HepG2 (cell line): ENCODE measurements around the gene CDR2L. TPM values are rescaled to one million over a fixed set of nuclear protein-coding genes. Genes with fewer than 3 reads are reported as not detected.

Source experiments
- ARNTL ChIP-seq: sonication (generic); formaldehyde crosslinking; IDR thresholded peaks from 2 replicates; pipeline ENCODE4 v1.4.0; 2020; ENCODE audit warnings: mild to moderate bottlenecking, missing genetic modification reagents
- CENPX ChIP-seq: sonication (generic); formaldehyde crosslinking; IDR thresholded peaks from 2 replicates; pipeline ENCODE4 v1.9.0; 2021; ENCODE audit warnings: mild to moderate bottlenecking, missing genetic modification reagents, moderate library complexity
- EP300 ChIP-seq, 3 experiments: sonication (generic) in 1 of 3; formaldehyde crosslinking in 1 of 3; IDR thresholded peaks; 2 replicates each; pipeline versions ENCODE4 v1.5.1 to v1.6.1; 2011 to 2020; ENCODE audit warnings: low read depth in 2 of 3, low read length in 2 of 3, borderline replicate concordance in 1 of 3, improper control_type of control experiment in 1 of 3, mild to moderate bottlenecking in 1 of 3, missing genetic modification reagents in 1 of 3, moderate library complexity in 1 of 3
- FIP1L1 ChIP-seq: fragments of 200-400 bp; formaldehyde crosslinking; IDR thresholded peaks from 2 replicates; pipeline ENCODE4 v1.6.1; 2018; ENCODE audit warnings: low read depth, mild to moderate bottlenecking, low read length, moderate library complexity, borderline replicate concordance; ENCODE audit not compliant: insufficient read depth
- FOXO1 ChIP-seq: sonication (generic); formaldehyde crosslinking; IDR thresholded peaks from 2 replicates; pipeline ENCODE4 v1.4.0; 2020; ENCODE audit warnings: missing genetic modification reagents
- HNF4A ChIP-seq: sonication (generic); formaldehyde crosslinking; IDR thresholded peaks from 2 replicates; pipeline ENCODE4 v1.4.0; 2020; ENCODE audit warnings: missing genetic modification reagents
- KAT8 ChIP-seq: IDR thresholded peaks from 2 replicates; pipeline ENCODE4 v1.6.1; 2016; ENCODE audit warnings: missing genetic modification reagents, missing compliant biosample characterization
- KDM2A ChIP-seq: sonication (generic); formaldehyde crosslinking; IDR thresholded peaks from 2 replicates; pipeline ENCODE4 v1.4.0; 2020; ENCODE audit warnings: low read depth, missing genetic modification reagents, borderline replicate concordance
- MATR3 ChIP-seq: sonication (generic); formaldehyde crosslinking; IDR thresholded peaks from 2 replicates; pipeline ENCODE4 v1.4.0; 2020; ENCODE audit warnings: missing genetic modification reagents
- PHF8 ChIP-seq: sonication (generic); formaldehyde crosslinking; IDR thresholded peaks from 2 replicates; pipeline ENCODE4 v1.5.0; 2020; ENCODE audit warnings: missing genetic modification reagents
- RXRB ChIP-seq: IDR thresholded peaks from 2 replicates; pipeline ENCODE4 v1.6.1; 2016; ENCODE audit warnings: borderline replicate concordance, missing genetic modification reagents, missing compliant biosample characterization
- TEAD2 ChIP-seq: sonication (generic); formaldehyde crosslinking; IDR thresholded peaks from 2 replicates; pipeline ENCODE4 v1.9.0; 2021; ENCODE audit warnings: missing genetic modification reagents
- ZNF232 ChIP-seq: sonication (generic); formaldehyde crosslinking; IDR thresholded peaks from 2 replicates; pipeline ENCODE4 v1.4.0; 2020; ENCODE audit warnings: missing genetic modification reagents, borderline replicate concordance
- ZNF383 ChIP-seq: sonication (generic); formaldehyde crosslinking; IDR thresholded peaks from 2 replicates; pipeline ENCODE4 v1.4.0; 2020; ENCODE audit warnings: missing genetic modification reagents, mild to moderate bottlenecking, borderline replicate concordance
- ZNF496 ChIP-seq: sonication (generic); formaldehyde crosslinking; IDR thresholded peaks from 2 replicates; pipeline ENCODE4 v1.8.1; 2023; ENCODE audit warnings: mild to moderate bottlenecking, moderate library complexity, missing genetic modification reagents; ENCODE audit not compliant: insufficient replicate concordance
- ZNF501 ChIP-seq: sonication (generic); formaldehyde crosslinking; IDR thresholded peaks from 2 replicates; pipeline ENCODE4 v1.5.1; 2020; ENCODE audit warnings: mild to moderate bottlenecking, moderate library complexity, missing genetic modification reagents
- ZNF569 ChIP-seq: sonication (generic); formaldehyde crosslinking; IDR thresholded peaks from 2 replicates; pipeline ENCODE4 v1.5.0; 2020; ENCODE audit warnings: mild to moderate bottlenecking, missing genetic modification reagents, moderate library complexity, borderline replicate concordance
- ZNF607 ChIP-seq: sonication (generic); formaldehyde crosslinking; IDR thresholded peaks from 2 replicates; pipeline ENCODE4 v1.5.1; 2020; ENCODE audit warnings: missing genetic modification reagents, mild to moderate bottlenecking, borderline replicate concordance
- ZNF644 ChIP-seq: IDR thresholded peaks from 2 replicates; pipeline ENCODE4 v1.6.1; 2016; ENCODE audit warnings: low read depth
- ZNF816 ChIP-seq: sonication (generic); formaldehyde crosslinking; IDR thresholded peaks from 2 replicates; pipeline ENCODE4 v1.8.0; 2022; ENCODE audit warnings: missing genetic modification reagents, mild to moderate bottlenecking, borderline replicate concordance
- ZNF891 ChIP-seq: sonication (generic); formaldehyde crosslinking; IDR thresholded peaks from 2 replicates; pipeline ENCODE4 v1.5.0; 2020; ENCODE audit warnings: mild to moderate bottlenecking, missing genetic modification reagents
- ZSCAN9 ChIP-seq: IDR thresholded peaks from 2 replicates; pipeline ENCODE4 v1.6.1; 2016; ENCODE audit warnings: borderline replicate concordance
- polyA plus RNA-seq, 8 experiments: library from polyadenylated mRNA; depleted of rRNA in 3 of 8; stranded (reverse) in 7 of 8; unstranded in 1 of 8; fragments of >200 nt; fragmentation: Illumina TruSeq in 4 of 8; extraction: Trizol in 4 of 8; gene quantifications; 2 replicates each; pipeline versions ENCODE4 v1.2.1 to v1.2.3, GENCODE V29; 2011 to 2016; ENCODE audit warnings: low read depth in 4 of 8, missing spikeins in 1 of 8, mixed read lengths in 1 of 8; ENCODE audit not compliant: insufficient read depth in 1 of 8
- total RNA-seq, 5 experiments: library from RNA; depleted of rRNA; stranded (reverse); fragments of >200 nt; fragmentation: Illumina TruSeq; extraction: Trizol; gene quantifications; 2 replicates each; pipeline ENCODE4 v1.2.3, GENCODE V29; 2016; ENCODE audit warnings: low read depth in 1 of 5
- TF ChIP-seq, protein P1 (sequence below): IDR thresholded peaks from 2 replicates; pipeline ENCODE4 v1.6.1; 2016; ENCODE audit warnings: missing compliant biosample characterization, missing genetic modification reagents, borderline replicate concordance
- TF ChIP-seq, protein P2 (sequence below): IDR thresholded peaks from 2 replicates; pipeline ENCODE4 v1.6.1; 2016; ENCODE audit warnings: control low read depth
- TF ChIP-seq, protein P3 (sequence below): sonication (generic); formaldehyde crosslinking; IDR thresholded peaks from 2 replicates; pipeline ENCODE4 v1.5.1; 2020; ENCODE audit warnings: missing genetic modification reagents, mild to moderate bottlenecking, borderline replicate concordance

The CDR2L gene
- total and polyA plus RNA-seq, 2 of the 13 experiments (the other 11 are each of a cell fraction or from before 2014, with no cell fraction given), result 1.9 to 2.1 TPM

DNA sequence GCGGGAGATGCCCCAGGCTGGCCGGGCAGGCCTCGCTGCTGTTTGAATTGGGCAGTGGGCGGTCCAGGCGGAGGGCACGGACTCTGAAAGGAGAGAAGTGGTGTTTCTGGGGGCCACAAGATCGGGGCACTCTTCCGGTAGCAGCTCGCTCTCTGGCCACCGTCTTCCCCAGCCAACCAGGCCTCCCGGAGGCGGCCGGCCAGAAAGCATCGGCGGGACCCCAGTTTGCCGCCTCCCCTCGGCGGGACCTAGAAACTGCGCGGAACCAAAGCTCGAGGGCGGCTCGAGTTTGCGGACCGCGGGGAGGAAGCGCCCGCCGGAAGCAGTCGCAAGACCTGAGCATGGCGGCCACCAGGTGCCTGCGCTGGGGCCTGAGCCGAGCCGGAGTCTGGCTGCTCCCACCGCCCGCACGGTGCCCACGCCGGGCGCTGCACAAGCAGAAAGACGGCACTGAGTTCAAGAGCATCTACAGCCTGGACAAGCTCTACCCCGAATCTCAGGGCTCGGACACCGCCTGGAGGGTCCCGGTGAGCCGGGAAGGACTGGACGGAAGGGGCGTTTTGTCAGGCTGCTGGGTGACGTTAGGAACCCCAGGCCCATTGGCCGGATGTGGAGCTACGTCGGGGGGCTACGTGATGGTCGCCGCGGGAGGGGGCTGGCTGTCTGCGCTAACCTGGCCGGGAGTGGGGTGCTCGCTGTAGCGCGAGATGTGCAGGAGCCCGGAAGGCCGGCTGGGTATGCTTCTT lies 25.1 kb downstream of the CDR2L start, which contains the start of gene MRPL58 (continued):
- TF ChIP-seq ZNF816 (CRISPR knock-in tag), result 0 out of 2 replicates have a peak, but pooled peaks have one; percentile 72
- TF ChIP-seq KDM2A (CRISPR knock-in tag), result peak; percentile 98
- TF ChIP-seq ZNF891 (CRISPR knock-in tag), result peak; percentile 94
- TF ChIP-seq ARNTL (CRISPR knock-in tag), result peak; percentile 62; the same call in 1 of the 2 replicates
- peak; percentile 83; the same call in 1 of the 2 replicates for TF ChIP-seq ZNF607
- TF ChIP-seq, protein P1, sequence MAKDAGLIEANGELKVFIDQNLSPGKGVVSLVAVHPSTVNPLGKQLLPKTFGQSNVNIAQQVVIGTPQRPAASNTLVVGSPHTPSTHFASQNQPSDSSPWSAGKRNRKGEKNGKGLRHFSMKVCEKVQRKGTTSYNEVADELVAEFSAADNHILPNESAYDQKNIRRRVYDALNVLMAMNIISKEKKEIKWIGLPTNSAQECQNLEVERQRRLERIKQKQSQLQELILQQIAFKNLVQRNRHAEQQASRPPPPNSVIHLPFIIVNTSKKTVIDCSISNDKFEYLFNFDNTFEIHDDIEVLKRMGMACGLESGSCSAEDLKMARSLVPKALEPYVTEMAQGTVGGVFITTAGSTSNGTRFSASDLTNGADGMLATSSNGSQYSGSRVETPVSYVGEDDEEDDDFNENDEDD (CRISPR knock-in tag), result peak; percentile 88
- peak; percentile 92 for TF ChIP-seq ZNF232 (CRISPR knock-in tag)
- 0 out of 2 replicates have a peak, but pooled peaks have one; percentile 77 for TF ChIP-seq MATR3 (CRISPR knock-in tag)
- peak; percentile 85; the same call in 1 of the 2 replicates for TF ChIP-seq RXRB
- TF ChIP-seq, protein P2, sequence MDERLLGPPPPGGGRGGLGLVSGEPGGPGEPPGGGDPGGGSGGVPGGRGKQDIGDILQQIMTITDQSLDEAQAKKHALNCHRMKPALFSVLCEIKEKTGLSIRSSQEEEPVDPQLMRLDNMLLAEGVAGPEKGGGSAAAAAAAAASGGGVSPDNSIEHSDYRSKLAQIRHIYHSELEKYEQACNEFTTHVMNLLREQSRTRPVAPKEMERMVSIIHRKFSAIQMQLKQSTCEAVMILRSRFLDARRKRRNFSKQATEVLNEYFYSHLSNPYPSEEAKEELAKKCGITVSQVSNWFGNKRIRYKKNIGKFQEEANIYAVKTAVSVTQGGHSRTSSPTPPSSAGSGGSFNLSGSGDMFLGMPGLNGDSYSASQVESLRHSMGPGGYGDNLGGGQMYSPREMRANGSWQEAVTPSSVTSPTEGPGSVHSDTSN (CRISPR knock-in tag), result 0 out of 2 replicates have a peak, but pooled peaks have one; percentile 7
- peak; percentile 95 for TF ChIP-seq ZNF501 (CRISPR knock-in tag)
- no peak for TF ChIP-seq ZNF496
- no peak for TF ChIP-seq TEAD2 (CRISPR knock-in tag)
- peak; percentile 91 for TF ChIP-seq FOXO1
- peak; percentile 100 for TF ChIP-seq PHF8
- TF ChIP-seq KAT8, result peak; percentile 100
- TF ChIP-seq ZNF383 (CRISPR knock-in tag), result 0 out of 2 replicates have a peak, but pooled peaks have one; percentile 43
- no peak for TF ChIP-seq CENPX
- peak; percentile 96; the same call in 1 of the 2 replicates for TF ChIP-seq FIP1L1
- peak; percentile 63 for TF ChIP-seq HNF4A (CRISPR knock-in tag)
- TF ChIP-seq ZNF644 (CRISPR knock-in tag), result no peak
- TF ChIP-seq, protein P3, sequence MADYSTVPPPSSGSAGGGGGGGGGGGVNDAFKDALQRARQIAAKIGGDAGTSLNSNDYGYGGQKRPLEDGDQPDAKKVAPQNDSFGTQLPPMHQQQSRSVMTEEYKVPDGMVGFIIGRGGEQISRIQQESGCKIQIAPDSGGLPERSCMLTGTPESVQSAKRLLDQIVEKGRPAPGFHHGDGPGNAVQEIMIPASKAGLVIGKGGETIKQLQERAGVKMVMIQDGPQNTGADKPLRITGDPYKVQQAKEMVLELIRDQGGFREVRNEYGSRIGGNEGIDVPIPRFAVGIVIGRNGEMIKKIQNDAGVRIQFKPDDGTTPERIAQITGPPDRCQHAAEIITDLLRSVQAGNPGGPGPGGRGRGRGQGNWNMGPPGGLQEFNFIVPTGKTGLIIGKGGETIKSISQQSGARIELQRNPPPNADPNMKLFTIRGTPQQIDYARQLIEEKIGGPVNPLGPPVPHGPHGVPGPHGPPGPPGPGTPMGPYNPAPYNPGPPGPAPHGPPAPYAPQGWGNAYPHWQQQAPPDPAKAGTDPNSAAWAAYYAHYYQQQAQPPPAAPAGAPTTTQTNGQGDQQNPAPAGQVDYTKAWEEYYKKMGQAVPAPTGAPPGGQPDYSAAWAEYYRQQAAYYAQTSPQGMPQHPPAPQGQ, result peak; percentile 49; the same call in 1 of the 2 replicates
- peak; percentile 92 for TF ChIP-seq ZSCAN9 (CRISPR knock-in tag)
- TF ChIP-seq EP300 (IDR thresholded peaks at IDR 0.05; ENCODE audit: low read depth in 2 of 2, low read length in 2 of 2), result peak; percentile 48 to 72; a peak in 3 of 4 replicates
- peak; percentile 81 for TF ChIP-seq EP300 (CRISPR knock-in tag; IDR thresholded peaks at IDR 0.05; ENCODE audit: borderline replicate concordance)
- TF ChIP-seq ZNF569, result peak; percentile 94; the same call in 1 of the 2 replicates
